ENCODE results near the gene NPAS3.

GRCh38 chr14:33194551-33194950, 255.9 kb downstream of the NPAS3 start:
- TF ChIP-seq EZH2 (optimal IDR thresholded peaks at IDR 0.05; ENCODE audit: low read depth, low read length): no peak
- TF ChIP-seq, protein P1, sequence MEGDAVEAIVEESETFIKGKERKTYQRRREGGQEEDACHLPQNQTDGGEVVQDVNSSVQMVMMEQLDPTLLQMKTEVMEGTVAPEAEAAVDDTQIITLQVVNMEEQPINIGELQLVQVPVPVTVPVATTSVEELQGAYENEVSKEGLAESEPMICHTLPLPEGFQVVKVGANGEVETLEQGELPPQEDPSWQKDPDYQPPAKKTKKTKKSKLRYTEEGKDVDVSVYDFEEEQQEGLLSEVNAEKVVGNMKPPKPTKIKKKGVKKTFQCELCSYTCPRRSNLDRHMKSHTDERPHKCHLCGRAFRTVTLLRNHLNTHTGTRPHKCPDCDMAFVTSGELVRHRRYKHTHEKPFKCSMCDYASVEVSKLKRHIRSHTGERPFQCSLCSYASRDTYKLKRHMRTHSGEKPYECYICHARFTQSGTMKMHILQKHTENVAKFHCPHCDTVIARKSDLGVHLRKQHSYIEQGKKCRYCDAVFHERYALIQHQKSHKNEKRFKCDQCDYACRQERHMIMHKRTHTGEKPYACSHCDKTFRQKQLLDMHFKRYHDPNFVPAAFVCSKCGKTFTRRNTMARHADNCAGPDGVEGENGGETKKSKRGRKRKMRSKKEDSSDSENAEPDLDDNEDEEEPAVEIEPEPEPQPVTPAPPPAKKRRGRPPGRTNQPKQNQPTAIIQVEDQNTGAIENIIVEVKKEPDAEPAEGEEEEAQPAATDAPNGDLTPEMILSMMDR (IDR thresholded peaks at IDR 0.05; ENCODE audit: low read length): no peak
